ENCODE results near the gene PIEZO2.

Gene PIEZO2

DNA sequence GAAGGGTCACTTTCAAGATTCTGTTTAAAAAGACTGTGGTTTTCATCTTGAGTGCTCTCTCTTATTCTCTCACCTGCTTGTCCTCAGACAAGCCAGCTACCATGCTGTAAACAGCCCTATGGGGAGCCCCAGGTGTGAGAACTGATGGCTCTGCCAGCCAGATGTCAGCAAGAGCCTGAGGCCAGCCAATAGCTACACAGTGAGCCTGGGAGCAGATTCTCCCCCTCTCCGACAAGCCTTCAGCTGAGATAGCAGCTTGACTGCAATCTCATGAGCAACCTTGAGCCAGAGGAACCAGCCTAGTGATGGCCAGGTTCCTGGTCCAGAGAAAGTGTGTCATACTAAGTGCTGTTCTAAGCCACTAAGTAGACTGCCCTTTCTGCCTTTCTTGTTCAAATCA, 351.5 kb downstream of the PIEZO2 start:
- Histone ChIP-seq H3K4me2 (ENCODE audit: low read length) (no peak overlapping the region), H3K4me1 (ENCODE audit: insufficient read depth, low read length, severe bottlenecking) (peaks cover 42% of the 10 kb centered on the region), H3K79me2 (ENCODE audit: insufficient read depth, low read length) (no peaks in the 10 kb centered on the region), H3K9me2 (ENCODE audit: low read depth, low read length) (no peaks in the 10 kb centered on the region), H3K9ac (ENCODE audit: low read length) (peak overlapping the region; percentile 8; the same call in 1 of the 2 replicates), H3F3A (ENCODE audit: insufficient read depth, low read length) (no peaks in the 10 kb centered on the region), H2AFZ (ENCODE audit: low read length) (no peak overlapping the region), H3K27ac (ENCODE audit: low read depth, low read length, poor library complexity, severe bottlenecking) (peak overlapping the region; percentile 90), H4K20me1 (ENCODE audit: insufficient read depth, low read length) (no peaks in the 10 kb centered on the region), H3K36me3 (ENCODE audit: insufficient read depth, low read length) (no peaks in the 10 kb centered on the region), H3K9me3 (ENCODE audit: low read length) (no peaks in the 10 kb centered on the region), H3K4me3 (ENCODE audit: low read depth, low read length, poor library complexity, severe bottlenecking) (no peak overlapping the region), H3K27me3 (ENCODE audit: insufficient read depth, low read length) (no peaks in the 10 kb centered on the region; the same call in 1 of the 2 replicates)
- TF ChIP-seq, protein P1, sequence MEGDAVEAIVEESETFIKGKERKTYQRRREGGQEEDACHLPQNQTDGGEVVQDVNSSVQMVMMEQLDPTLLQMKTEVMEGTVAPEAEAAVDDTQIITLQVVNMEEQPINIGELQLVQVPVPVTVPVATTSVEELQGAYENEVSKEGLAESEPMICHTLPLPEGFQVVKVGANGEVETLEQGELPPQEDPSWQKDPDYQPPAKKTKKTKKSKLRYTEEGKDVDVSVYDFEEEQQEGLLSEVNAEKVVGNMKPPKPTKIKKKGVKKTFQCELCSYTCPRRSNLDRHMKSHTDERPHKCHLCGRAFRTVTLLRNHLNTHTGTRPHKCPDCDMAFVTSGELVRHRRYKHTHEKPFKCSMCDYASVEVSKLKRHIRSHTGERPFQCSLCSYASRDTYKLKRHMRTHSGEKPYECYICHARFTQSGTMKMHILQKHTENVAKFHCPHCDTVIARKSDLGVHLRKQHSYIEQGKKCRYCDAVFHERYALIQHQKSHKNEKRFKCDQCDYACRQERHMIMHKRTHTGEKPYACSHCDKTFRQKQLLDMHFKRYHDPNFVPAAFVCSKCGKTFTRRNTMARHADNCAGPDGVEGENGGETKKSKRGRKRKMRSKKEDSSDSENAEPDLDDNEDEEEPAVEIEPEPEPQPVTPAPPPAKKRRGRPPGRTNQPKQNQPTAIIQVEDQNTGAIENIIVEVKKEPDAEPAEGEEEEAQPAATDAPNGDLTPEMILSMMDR (IDR thresholded peaks at IDR 0.05; ENCODE audit: low read length), result no peak
- TF ChIP-seq EZH2 (IDR thresholded peaks at IDR 0.05; ENCODE audit: borderline replicate concordance, low read length), result no peak

DNA sequence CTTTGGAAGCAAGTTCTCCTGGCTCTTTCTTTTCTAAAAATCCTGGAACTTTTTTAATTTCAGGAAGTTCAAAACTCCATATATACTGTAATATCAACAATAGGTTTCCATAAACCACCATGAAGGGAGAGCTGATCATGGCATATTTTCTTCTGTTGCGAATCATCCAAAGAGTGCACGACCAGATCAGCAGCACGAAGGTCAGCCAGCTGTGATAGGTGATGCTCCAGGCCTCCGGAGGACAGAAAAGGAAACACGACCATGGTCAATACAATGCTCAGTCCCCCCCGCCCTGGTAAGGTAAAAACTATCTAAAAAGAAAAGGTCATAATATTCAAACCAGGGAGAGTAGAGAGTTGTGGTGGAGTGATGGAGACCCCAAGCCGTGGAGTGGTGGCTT, 354.6 kb downstream of the PIEZO2 start:
- Histone ChIP-seq H3K79me2 (ENCODE audit: insufficient read depth, low read length) (no peaks in the 10 kb centered on the region), H2AFZ (ENCODE audit: low read length) (no peak overlapping the region), H3K27ac (ENCODE audit: low read depth, low read length, poor library complexity, severe bottlenecking) (no peak overlapping the region), H3K36me3 (ENCODE audit: insufficient read depth, low read length) (no peaks in the 10 kb centered on the region), H3K4me2 (ENCODE audit: low read length) (no peak overlapping the region), H3F3A (ENCODE audit: insufficient read depth, low read length) (no peaks in the 10 kb centered on the region), H4K20me1 (ENCODE audit: insufficient read depth, low read length) (no peaks in the 10 kb centered on the region), H3K9ac (ENCODE audit: low read length) (no peak overlapping the region), H3K9me2 (ENCODE audit: low read depth, low read length) (no peaks in the 10 kb centered on the region), H3K4me1 (ENCODE audit: insufficient read depth, low read length, severe bottlenecking) (peaks cover 44% of the 10 kb centered on the region), H3K27me3 (ENCODE audit: insufficient read depth, low read length) (no peaks in the 10 kb centered on the region; the same call in 1 of the 2 replicates), H3K4me3 (ENCODE audit: low read depth, low read length, poor library complexity, severe bottlenecking) (no peak overlapping the region), H3K9me3 (ENCODE audit: low read length) (no peaks in the 10 kb centered on the region)
- no peak for TF ChIP-seq EZH2 (IDR thresholded peaks at IDR 0.05; ENCODE audit: borderline replicate concordance, low read length)
- TF ChIP-seq, protein P1 (IDR thresholded peaks at IDR 0.05; ENCODE audit: low read length), result no peak

DNA sequence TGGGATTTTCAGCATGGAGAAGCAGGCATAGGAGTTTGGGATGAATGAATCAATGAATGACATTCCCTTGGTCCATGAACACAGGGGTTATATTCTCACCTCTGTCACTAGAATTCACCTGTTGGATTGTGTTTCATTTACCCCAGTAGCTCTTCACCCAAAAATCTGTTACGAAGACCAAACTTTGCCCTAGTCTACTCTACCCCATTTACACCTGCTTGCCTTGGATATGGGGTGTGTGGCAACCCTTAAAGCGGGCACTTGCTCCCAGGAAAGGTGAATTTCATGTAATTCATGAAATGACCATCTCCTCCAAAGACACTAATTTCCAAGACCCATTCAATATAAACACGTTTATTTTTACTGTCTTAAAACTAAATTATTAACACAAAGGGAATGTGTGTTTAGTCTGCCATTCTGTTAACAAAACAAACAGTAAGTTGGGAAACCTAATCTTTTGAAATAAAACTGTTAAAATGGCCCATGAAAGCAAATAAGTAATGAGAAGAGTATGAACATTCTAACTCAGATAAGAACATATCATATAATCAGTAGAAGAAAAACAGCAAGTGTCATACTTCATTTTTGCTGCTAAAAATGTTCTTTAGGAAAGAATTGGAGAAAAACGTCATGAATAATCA, 355.5 kb downstream of the PIEZO2 start:
- H3K9me3 ChIP-seq (ENCODE audit: low read length), result no peaks in the 10 kb centered on the region
- H3K27me3 ChIP-seq (ENCODE audit: insufficient read depth, low read length), result no peaks in the 10 kb centered on the region; the same call in 1 of the 2 replicates
- no peak overlapping the region for H3K9ac ChIP-seq (ENCODE audit: low read length)
- no peak overlapping the region for H2AFZ ChIP-seq (ENCODE audit: low read length)
- no peaks in the 10 kb centered on the region for H3K79me2 ChIP-seq (ENCODE audit: insufficient read depth, low read length)
- H4K20me1 ChIP-seq (ENCODE audit: insufficient read depth, low read length), result no peaks in the 10 kb centered on the region
- no peak overlapping the region for H3K4me2 ChIP-seq (ENCODE audit: low read length)
- TF ChIP-seq, protein P1 (IDR thresholded peaks at IDR 0.05; ENCODE audit: low read length), result no peak
- no peak for TF ChIP-seq EZH2 (IDR thresholded peaks at IDR 0.05; ENCODE audit: borderline replicate concordance, low read length)
- peaks cover 41% of the 10 kb centered on the region for H3K4me1 ChIP-seq (ENCODE audit: insufficient read depth, low read length, severe bottlenecking)
- H3K4me3 ChIP-seq (ENCODE audit: low read depth, low read length, poor library complexity, severe bottlenecking), result no peak overlapping the region
- H3K36me3 ChIP-seq (ENCODE audit: insufficient read depth, low read length), result no peaks in the 10 kb centered on the region
- no peaks in the 10 kb centered on the region for H3F3A ChIP-seq (ENCODE audit: insufficient read depth, low read length)
- H3K27ac ChIP-seq (ENCODE audit: low read depth, low read length, poor library complexity, severe bottlenecking), result no peak overlapping the region
- H3K9me2 ChIP-seq (ENCODE audit: low read depth, low read length), result no peaks in the 10 kb centered on the region

Measured in OCI-LY1 (cell line).